Upper lobe of left lung (tissue), 4 donors: ENCODE results near the gene ARL13A.
"Not testable (repeated sequence)": the region's sequence is repeated elsewhere in the genome, so short reads cannot be mapped to it uniquely, and the experiment has no call there.

Experiments
- EP300 ChIP-seq, 4 donors: sonication (generic); formaldehyde crosslinking; IDR thresholded peaks; one replicate each; pipeline ENCODE4 v1.5.1; 2017; ENCODE audit warnings: antibody characterized with exemption in 4 of 4, control low read depth in 2 of 4
- POLR2A ChIP-seq, 4 donors: fragments of 450-650 bp; IDR thresholded peaks; one replicate each; pipeline ENCODE4 v1.5.1; 2016 to 2017; ENCODE audit warnings: antibody characterized with exemption in 4 of 4, mild to moderate bottlenecking in 2 of 4
- POLR2AphosphoS5 ChIP-seq, 2 donors: sonication (generic); formaldehyde crosslinking; IDR thresholded peaks; one replicate each; pipeline ENCODE4 v1.5.1; 2017; ENCODE audit warnings: antibody characterized with exemption in 2 of 2
- TF ChIP-seq, protein P1 (sequence below), 6 experiments: fragments of 450-650 bp in 4 of 6; fragments of 200-600 bp in 2 of 6; sonication (generic) in 2 of 6; IDR thresholded peaks; one replicate each; pipeline ENCODE4 v1.5.1; 2016 to 2019; ENCODE audit warnings: antibody characterized with exemption in 6 of 6

GRCh38 chrX:101012031-101012430, 42.5 kb downstream of the ARL13A start:
- TF ChIP-seq, protein P1, sequence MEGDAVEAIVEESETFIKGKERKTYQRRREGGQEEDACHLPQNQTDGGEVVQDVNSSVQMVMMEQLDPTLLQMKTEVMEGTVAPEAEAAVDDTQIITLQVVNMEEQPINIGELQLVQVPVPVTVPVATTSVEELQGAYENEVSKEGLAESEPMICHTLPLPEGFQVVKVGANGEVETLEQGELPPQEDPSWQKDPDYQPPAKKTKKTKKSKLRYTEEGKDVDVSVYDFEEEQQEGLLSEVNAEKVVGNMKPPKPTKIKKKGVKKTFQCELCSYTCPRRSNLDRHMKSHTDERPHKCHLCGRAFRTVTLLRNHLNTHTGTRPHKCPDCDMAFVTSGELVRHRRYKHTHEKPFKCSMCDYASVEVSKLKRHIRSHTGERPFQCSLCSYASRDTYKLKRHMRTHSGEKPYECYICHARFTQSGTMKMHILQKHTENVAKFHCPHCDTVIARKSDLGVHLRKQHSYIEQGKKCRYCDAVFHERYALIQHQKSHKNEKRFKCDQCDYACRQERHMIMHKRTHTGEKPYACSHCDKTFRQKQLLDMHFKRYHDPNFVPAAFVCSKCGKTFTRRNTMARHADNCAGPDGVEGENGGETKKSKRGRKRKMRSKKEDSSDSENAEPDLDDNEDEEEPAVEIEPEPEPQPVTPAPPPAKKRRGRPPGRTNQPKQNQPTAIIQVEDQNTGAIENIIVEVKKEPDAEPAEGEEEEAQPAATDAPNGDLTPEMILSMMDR (IDR thresholded peaks at IDR 0.05), result not testable (repeated sequence)
- TF ChIP-seq POLR2A, EP300, POLR2AphosphoS5 (IDR thresholded peaks at IDR 0.05): not testable (repeated sequence)
